ENCODE measurements around the gene RAB10.
"Not testable (repeated sequence)": the region's sequence is repeated elsewhere in the genome, so short reads cannot be mapped to it uniquely, and the experiment has no call there.

RAB10 gene

DNA sequence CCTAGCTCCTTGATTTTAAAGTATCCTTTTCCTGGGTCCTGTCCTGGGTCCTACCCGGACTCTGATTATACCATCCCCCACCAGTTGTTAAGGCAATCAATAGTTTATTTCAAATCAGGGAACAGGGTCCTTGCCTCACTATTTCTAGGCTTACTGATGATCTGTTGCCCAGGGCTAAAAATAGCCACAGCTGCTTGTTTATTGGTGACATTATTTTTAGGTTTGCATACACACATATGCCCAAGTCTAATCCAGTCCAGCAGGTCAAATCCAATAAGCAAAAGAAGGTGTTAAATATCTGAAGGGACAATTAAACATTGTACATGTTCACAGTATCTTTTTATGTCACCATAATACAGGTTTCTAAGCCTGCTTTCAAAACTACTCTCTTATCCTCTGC lies 66.0 kb downstream of the RAB10 start:
- TF ChIP-seq, protein P1, sequence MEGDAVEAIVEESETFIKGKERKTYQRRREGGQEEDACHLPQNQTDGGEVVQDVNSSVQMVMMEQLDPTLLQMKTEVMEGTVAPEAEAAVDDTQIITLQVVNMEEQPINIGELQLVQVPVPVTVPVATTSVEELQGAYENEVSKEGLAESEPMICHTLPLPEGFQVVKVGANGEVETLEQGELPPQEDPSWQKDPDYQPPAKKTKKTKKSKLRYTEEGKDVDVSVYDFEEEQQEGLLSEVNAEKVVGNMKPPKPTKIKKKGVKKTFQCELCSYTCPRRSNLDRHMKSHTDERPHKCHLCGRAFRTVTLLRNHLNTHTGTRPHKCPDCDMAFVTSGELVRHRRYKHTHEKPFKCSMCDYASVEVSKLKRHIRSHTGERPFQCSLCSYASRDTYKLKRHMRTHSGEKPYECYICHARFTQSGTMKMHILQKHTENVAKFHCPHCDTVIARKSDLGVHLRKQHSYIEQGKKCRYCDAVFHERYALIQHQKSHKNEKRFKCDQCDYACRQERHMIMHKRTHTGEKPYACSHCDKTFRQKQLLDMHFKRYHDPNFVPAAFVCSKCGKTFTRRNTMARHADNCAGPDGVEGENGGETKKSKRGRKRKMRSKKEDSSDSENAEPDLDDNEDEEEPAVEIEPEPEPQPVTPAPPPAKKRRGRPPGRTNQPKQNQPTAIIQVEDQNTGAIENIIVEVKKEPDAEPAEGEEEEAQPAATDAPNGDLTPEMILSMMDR (IDR thresholded peaks at IDR 0.05; ENCODE audit: low read depth, low read length, missing control alignments) = no peak
- H3K4me3 ChIP-seq (ENCODE audit: low read depth, low read length) = no peak overlapping the region
- DNase-seq (ENCODE audit: low read depth) = no peak

DNA sequence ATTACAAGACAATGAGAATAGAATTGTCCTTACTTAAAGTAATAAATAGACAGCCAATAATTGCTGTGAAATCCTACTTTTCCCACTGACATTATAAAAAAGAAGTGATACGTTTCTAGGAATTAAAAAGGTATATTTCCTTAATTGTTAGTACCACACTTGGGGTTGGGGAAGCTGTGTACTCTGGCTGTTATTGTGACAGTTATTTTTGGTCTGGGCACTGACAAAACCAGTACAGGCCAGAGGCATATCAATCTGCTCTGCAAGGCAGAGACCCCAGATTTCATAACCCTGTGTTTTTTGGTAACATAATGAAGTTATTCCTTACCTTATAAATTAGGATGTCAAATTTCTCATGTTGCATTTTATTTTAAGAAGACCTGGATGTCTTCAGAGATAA lies 66.5 kb downstream of the RAB10 start:
- no peak overlapping the region for H3K4me3 ChIP-seq (ENCODE audit: low read depth, low read length)
- no peak for DNase-seq (ENCODE audit: low read depth)
- TF ChIP-seq, protein P1 (IDR thresholded peaks at IDR 0.05; ENCODE audit: low read depth, low read length, missing control alignments) = no peak

GRCh38 chr2:26103752-26104151 lies 69.9 kb downstream of the RAB10 start:
- no peak for DNase-seq (ENCODE audit: low read depth)
- H3K4me3 ChIP-seq (ENCODE audit: low read depth, low read length) = no peak overlapping the region
- TF ChIP-seq, protein P1 (IDR thresholded peaks at IDR 0.05; ENCODE audit: low read depth, low read length, missing control alignments) = no peak

GRCh38 chr2:26108701-26109100 lies 74.8 kb downstream of the RAB10 start:
- DNase-seq (ENCODE audit: low read depth) = not testable (repeated sequence)

GRCh38 chr2:26112201-26112600 lies 78.3 kb downstream of the RAB10 start:
- TF ChIP-seq, protein P1 (IDR thresholded peaks at IDR 0.05; ENCODE audit: low read depth, low read length, missing control alignments) = no peak
- DNase-seq (ENCODE audit: low read depth) = no peak
- H3K4me3 ChIP-seq (ENCODE audit: low read depth, low read length) = no peak overlapping the region

More at GRCh38 chr2:26108701-26109100, 74.8 kb downstream of the RAB10 start:
- H3K4me3 ChIP-seq (ENCODE audit: low read depth, low read length) = not testable (repeated sequence)

GRCh38 chr2:26114151-26114550 lies 80.3 kb downstream of the RAB10 start:
- no peak for DNase-seq (ENCODE audit: low read depth)
- no peak overlapping the region for H3K4me3 ChIP-seq (ENCODE audit: low read depth, low read length)
- TF ChIP-seq, protein P1 (IDR thresholded peaks at IDR 0.05; ENCODE audit: low read depth, low read length, missing control alignments) = no peak

GRCh38 chr2:26118682-26119081 lies 84.8 kb downstream of the RAB10 start:
- no peak overlapping the region for H3K4me3 ChIP-seq (ENCODE audit: low read depth, low read length)
- DNase-seq (ENCODE audit: low read depth) = no peak
- TF ChIP-seq, protein P1 (IDR thresholded peaks at IDR 0.05; ENCODE audit: low read depth, low read length, missing control alignments) = no peak

Measured in GM12864 (cell line).